Heart right ventricle (tissue), 16 donors: ENCODE results near the gene SRP72. TPM values are rescaled to one million over a fixed set of nuclear protein-coding genes. Genes with fewer than 3 reads are reported as not detected.

Source experiments
- ATAC-seq, 8 donors: fragments of 200-7000 bp; cut with Tn5 transposase; one replicate each; pipeline ENCODE4 v1.9.1; 2020; ENCODE audit warnings: mild to moderate bottlenecking in 8 of 8, moderate library complexity in 8 of 8, moderate number of reproducible peaks in 1 of 8
- DNase-seq, 2 donors: peaks; one replicate each; pipeline ENCODE4 v3.0.0-alpha.2; 2020
- H3K27ac ChIP-seq, 10 donors: fragments of 200-600 bp; sonication (generic) in 2 of 10; one replicate each; pipeline versions ENCODE4 v1.5.0 to v1.8.0; 2020 to 2022; ENCODE audit warnings: mild to moderate bottlenecking in 3 of 10
- H3K27me3 ChIP-seq, 7 donors: fragments of 200-600 bp; one replicate each; pipeline ENCODE4 v1.8.0; 2021 to 2022; ENCODE audit warnings: mild to moderate bottlenecking in 2 of 7
- H3K36me3 ChIP-seq, 9 donors: fragments of 200-600 bp; sonication (generic) in 1 of 9; one replicate each; pipeline versions ENCODE4 v1.5.0 to v1.8.0; 2020 to 2022; ENCODE audit warnings: mild to moderate bottlenecking in 2 of 9
- H3K4me1 ChIP-seq, 9 donors: fragments of 200-600 bp; sonication (generic) in 1 of 9; one replicate each; pipeline versions ENCODE4 v1.5.0 to v1.8.0; 2020 to 2022; ENCODE audit warnings: mild to moderate bottlenecking in 4 of 9
- H3K4me3 ChIP-seq, 10 donors: fragments of 200-600 bp; sonication (generic) in 2 of 10; one replicate each; pipeline versions ENCODE4 v1.5.0 to v1.8.0; 2020 to 2022; ENCODE audit warnings: mild to moderate bottlenecking in 7 of 10, moderate library complexity in 2 of 10
- H3K9me3 ChIP-seq, 11 donors: fragments of 200-600 bp in 10 of 11; sonication (generic) in 2 of 11; one replicate each; pipeline versions ENCODE4 v1.5.0 to v1.8.0; 2013 to 2022; ENCODE audit warnings: mild to moderate bottlenecking in 2 of 11, control low read depth in 1 of 11, moderate library complexity in 1 of 11
- CTCF ChIP-seq, 9 donors: fragments of 200-600 bp; sonication (generic) in 2 of 9; IDR thresholded peaks; one replicate each; pipeline versions ENCODE4 v1.5.0 to v1.8.0; 2021 to 2022; ENCODE audit warnings: antibody characterized with exemption in 9 of 9, mild to moderate bottlenecking in 5 of 9, moderate library complexity in 1 of 9
- intact Hi-C, 10 donors: fragments of 100-400 bp; cut with DNase I; formaldehyde crosslinking; loops; one replicate each; pipeline versions ENCODE4 v1.11.1 to v1.14.2; 2022
- polyA plus RNA-seq, 2 donors: library from polyadenylated mRNA; stranded (reverse); fragments of 200-250 nt; gene quantifications; one replicate each; pipeline ENCODE4 v1.2.3, GENCODE V29; 2013
- total RNA-seq, 10 donors: library from RNA; stranded (reverse); fragmentation: NEBNext Ultra II Directional in 3 of 10; extraction: Animal tissue kit (Norgen Biotek cat#: 25700) in 3 of 10; gene quantifications; one replicate each; pipeline versions ENCODE4 v1.2.1 to v1.2.4, GENCODE V29; 2021 to 2023
- donor health status: Arrhythmogenic right ventricular cardiomyopathy.
- donor health status: ischemic (EF 13 %, LVEDD 7.1; RV severe dilation, severe dysfunction).
- donor health status: healthy with polysubstance abuse.
- donor health status: DM: no; HTN: yes; CAD: no.
- donor health status: DM: no; HTN: no; CAD: no.
- donor health status: ischemic (EF 25% LVEDD 6.9; RV normal size, moderate dysfunction).
- donor health status: ischemic (EF 25% LVEDD 5.7; RV mildly dilated, moderate dysfunction).
- donor health status: healthy.
- donor health status: DM: yes; HTN: yes; CAD: no.
- donor health status: Ischemic cardiomyopathy.
- donor health status: ischemic (EF 35%, LVEDD 5.7; RV mildly dilated, moderate dysfunction).
- donor health status: nonischemic (EF 11% LVEDD 7.7; RV severe dilation, severe dysfunction).
- donor health status: DM: yes; HTN: yes; CAD: no.
- donor health status: PGD.
- donor health status: ischemic (EF 29% LVEDD 5.4; RV normal size, mild dysfunction).
- donor health status: nonischemic (EF 23%, LVEDD 6.1; RV moderate dilation, normal function).

Gene SRP72
- total and polyA plus RNA-seq, 12 donors: 22.8 to 54.5 (median 40.6) TPM

- TF ChIP-seq CTCF (IDR thresholded peaks at IDR 0.05): no peak
- peaks cover 0 to 5% (median 0%) of the 10 kb centered on the region in 7 donors for H3K27me3 ChIP-seq
- H3K9me3 ChIP-seq: peaks cover 0 to 6% (median 0%) of the 10 kb centered on the region in 11 donors
- H3K4me1 ChIP-seq: no peaks in the 10 kb centered on the region
- intact Hi-C loops: no loop called here
- H3K27ac ChIP-seq: no peak overlapping the region
- no peak overlapping the region for H3K4me3 ChIP-seq
- no peak for ATAC-seq
- no peak for DNase-seq
- no peaks in the 10 kb centered on the region for H3K36me3 ChIP-seq
Measured at GRCh38 chr4:56552273-56552672, 84.9 kb downstream of the SRP72 start.

Other genes with a start within 250 kb of the SRP72 start
- gene AASDH, start 80.1 kb upstream of the SRP72 start, total RNA-seq: 1 to 10 TPM; 4.8 to 8.7 (median 6.7) TPM
- gene AASDH, start 80.1 kb upstream of the SRP72 start, polyA plus RNA-seq: 1 to 10 TPM; 2.0 to 3.1 TPM
- 1 to 10 TPM; 1.8 to 5.2 (median 3.1) TPM for gene PPAT, start 32.0 kb upstream of the SRP72 start, total RNA-seq
- gene PPAT, start 32.0 kb upstream of the SRP72 start, polyA plus RNA-seq: 1 to 10 TPM in 1 of 2 donors, under 1 TPM in 1; 0.66 to 2.7 TPM
- gene PAICS, start 31.4 kb upstream of the SRP72 start, total RNA-seq: 10 to 100 TPM; 20.2 to 32.5 (median 24.7) TPM
- 10 to 100 TPM; 14.0 to 36.9 TPM for gene PAICS, start 31.4 kb upstream of the SRP72 start, polyA plus RNA-seq
- under 1 TPM in 1 of 10 donors, not detected in 9; 0.19 TPM for gene ARL9, start 38.2 kb downstream of the SRP72 start, total RNA-seq
- under 1 TPM in 1 of 2 donors, not detected in 1; 0.09 TPM for gene ARL9, start 38.2 kb downstream of the SRP72 start, polyA plus RNA-seq
- 10 to 100 TPM in 4 of 10 donors, 1 to 10 TPM in 4, under 1 TPM in 2; 0.39 to 90.9 (median 6.1) TPM for gene HOPX, start 213.7 kb downstream of the SRP72 start, total RNA-seq
- gene HOPX, start 213.7 kb downstream of the SRP72 start, polyA plus RNA-seq: 10 to 100 TPM; 13.1 to 56.3 TPM